ENCODE results near the gene NRARP. TPM values are rescaled to one million over a fixed set of nuclear protein-coding genes. Genes with fewer than 3 reads are reported as not detected.

The NRARP gene
- total and polyA plus RNA-seq, 2 experiments from 2014 or later, result 4.0 to 55.1 TPM

DNA sequence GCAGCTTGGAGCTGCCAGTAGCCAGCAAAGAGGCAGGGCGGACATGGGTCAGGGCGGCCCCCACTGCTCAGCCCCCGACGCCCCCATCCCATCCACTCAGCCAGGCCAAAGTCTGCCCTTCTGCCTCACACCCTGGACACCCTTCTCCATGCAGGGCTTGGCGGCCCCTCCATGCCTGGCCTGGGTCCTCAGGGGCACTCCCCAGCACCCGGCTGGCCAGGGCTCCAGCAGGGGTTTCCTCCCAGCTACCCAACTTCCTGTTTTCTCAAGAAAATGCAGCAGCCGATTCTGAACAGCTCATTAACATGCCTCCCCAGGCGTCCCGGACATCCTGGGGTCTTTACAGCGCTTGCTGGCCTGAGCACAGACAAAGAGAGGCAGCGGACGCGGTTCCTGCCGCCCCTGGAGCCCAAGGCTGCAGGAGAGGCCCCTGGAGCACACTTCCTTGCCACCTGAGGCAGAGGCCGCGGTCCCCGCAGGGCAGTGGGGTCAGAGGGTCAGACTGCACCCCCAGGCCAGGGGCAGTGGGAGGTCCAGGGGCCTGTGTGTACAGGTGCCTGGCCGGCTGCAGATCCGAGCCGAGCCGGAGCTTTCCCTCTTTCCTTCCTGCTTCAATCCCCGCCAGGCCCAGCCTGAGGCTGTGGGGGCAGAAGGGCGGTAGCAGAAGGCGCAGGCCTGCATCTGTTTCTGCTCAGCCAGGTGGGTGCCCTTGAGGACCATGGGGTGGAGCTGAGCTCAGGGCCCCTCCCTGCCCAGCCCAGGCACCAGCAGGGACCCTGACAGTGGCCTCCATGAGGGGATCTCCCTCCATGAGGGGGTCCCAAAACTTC lies 18.7 kb upstream of the NRARP start (continued):
- TF ChIP-seq POLR2AphosphoS5 (IDR thresholded peaks at IDR 0.05; ENCODE audit: low read depth) (no peak), ZNF114 (CRISPR knock-in tag; IDR thresholded peaks at IDR 0.05) (no peak), EZH2 (IDR thresholded peaks at IDR 0.05; ENCODE audit: low read depth, unreplicated experiment) (no peak), CREB1 (CRISPR knock-in tag; IDR thresholded peaks at IDR 0.05; ENCODE audit: low read depth) (no peak), STAT1 (IDR thresholded peaks at IDR 0.05; ENCODE audit: unreplicated experiment) (no peak), EZH2phosphoT487 (IDR thresholded peaks at IDR 0.05; ENCODE audit: unreplicated experiment) (no peak)
- TF ChIP-seq, protein P1, sequence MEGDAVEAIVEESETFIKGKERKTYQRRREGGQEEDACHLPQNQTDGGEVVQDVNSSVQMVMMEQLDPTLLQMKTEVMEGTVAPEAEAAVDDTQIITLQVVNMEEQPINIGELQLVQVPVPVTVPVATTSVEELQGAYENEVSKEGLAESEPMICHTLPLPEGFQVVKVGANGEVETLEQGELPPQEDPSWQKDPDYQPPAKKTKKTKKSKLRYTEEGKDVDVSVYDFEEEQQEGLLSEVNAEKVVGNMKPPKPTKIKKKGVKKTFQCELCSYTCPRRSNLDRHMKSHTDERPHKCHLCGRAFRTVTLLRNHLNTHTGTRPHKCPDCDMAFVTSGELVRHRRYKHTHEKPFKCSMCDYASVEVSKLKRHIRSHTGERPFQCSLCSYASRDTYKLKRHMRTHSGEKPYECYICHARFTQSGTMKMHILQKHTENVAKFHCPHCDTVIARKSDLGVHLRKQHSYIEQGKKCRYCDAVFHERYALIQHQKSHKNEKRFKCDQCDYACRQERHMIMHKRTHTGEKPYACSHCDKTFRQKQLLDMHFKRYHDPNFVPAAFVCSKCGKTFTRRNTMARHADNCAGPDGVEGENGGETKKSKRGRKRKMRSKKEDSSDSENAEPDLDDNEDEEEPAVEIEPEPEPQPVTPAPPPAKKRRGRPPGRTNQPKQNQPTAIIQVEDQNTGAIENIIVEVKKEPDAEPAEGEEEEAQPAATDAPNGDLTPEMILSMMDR (conservative IDR thresholded peaks at IDR 0.05; ENCODE audit: low read depth in 2 of 2), result no peak
- TF ChIP-seq, protein P2, sequence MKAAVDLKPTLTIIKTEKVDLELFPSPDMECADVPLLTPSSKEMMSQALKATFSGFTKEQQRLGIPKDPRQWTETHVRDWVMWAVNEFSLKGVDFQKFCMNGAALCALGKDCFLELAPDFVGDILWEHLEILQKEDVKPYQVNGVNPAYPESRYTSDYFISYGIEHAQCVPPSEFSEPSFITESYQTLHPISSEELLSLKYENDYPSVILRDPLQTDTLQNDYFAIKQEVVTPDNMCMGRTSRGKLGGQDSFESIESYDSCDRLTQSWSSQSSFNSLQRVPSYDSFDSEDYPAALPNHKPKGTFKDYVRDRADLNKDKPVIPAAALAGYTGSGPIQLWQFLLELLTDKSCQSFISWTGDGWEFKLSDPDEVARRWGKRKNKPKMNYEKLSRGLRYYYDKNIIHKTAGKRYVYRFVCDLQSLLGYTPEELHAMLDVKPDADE (IDR thresholded peaks at IDR 0.05), result no peak

DNA sequence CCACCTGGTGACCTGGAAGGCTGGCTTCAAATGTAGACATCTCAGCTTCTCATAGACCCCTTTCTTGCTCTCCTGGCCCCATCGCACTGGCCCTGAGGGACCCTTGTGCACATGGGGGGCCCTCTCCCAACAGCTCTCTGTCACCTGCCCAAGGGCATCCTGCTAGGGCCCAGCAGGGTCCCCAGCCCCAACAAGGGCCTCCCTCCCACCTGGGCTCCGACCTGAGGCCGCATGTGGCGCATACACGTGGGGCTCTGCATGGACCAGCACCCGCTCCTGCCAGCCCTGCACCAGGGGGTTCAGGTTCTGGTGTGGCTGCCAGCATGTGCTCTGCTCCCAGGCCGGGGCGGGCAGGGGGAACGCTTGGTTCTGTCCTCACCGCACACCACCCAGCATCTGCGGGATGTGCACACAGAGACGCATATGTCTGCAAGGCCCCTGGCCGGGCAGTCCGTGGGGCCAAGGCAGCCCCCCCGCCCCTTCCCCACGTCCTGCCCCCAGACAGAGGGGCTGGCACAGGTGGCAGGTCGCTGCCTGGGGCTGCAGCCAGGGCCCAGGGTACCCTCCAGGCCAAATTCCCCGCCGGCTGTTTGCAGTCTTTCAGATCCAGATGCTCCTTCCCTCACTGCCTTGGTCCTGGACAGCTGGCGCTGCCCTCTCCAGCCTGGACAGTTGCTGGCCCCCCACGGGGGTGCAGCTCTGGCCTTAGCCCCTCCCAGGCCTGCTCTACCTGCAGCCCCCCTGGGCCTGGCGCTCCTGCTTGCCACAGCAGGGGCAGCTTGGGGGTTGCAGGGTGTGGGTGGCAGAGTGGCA lies 17.9 kb upstream of the NRARP start:
- Mint-ChIP-seq H3K9me3 (peaks cover 3% of the 10 kb centered on the region; the same call in 1 of the 3 replicates), H3K4me3 (no peak overlapping the region), H3K4me1 (no peaks in the 10 kb centered on the region; the same call in 2 of the 3 replicates), H3K27me3 (ENCODE audit: insufficient read depth, low read depth, poor library complexity) (peaks cover 5% of the 10 kb centered on the region), H3K36me3 (ENCODE audit: low read depth) (no peaks in the 10 kb centered on the region), H3K27ac (no peak overlapping the region)
- no peaks in the 10 kb centered on the region for H3K79me2 ChIP-seq (replicated peaks; ENCODE audit: insufficient read depth)
- DNase-seq (ENCODE audit: low spot score) (no peak), ATAC-seq (no peak)
- H3K27ac ChIP-seq (ENCODE audit: low read depth), result no peak overlapping the region
- H3F3A ChIP-seq (replicated peaks; ENCODE audit: low read depth), result no peaks in the 10 kb centered on the region
- no peaks in the 10 kb centered on the region for H3K36me3 ChIP-seq (ENCODE audit: insufficient read depth)
- TF ChIP-seq POLR2AphosphoS5 (IDR thresholded peaks at IDR 0.05; ENCODE audit: low read depth) (no peak), EZH2 (IDR thresholded peaks at IDR 0.05; ENCODE audit: low read depth, unreplicated experiment) (no peak)
- H4K20me1 ChIP-seq (replicated peaks; ENCODE audit: insufficient read depth), result no peaks in the 10 kb centered on the region
- H2AFZ ChIP-seq, result no peak overlapping the region
- no peak overlapping the region for H3K4me2 ChIP-seq
- H3K27me3 ChIP-seq (ENCODE audit: insufficient read depth), result no peaks in the 10 kb centered on the region
- H3K4me1 ChIP-seq (ENCODE audit: insufficient read depth), result peaks cover 19% of the 10 kb centered on the region; the same call in 1 of the 2 replicates
- no peak overlapping the region for H3K4me3 ChIP-seq
- H3K9me2 ChIP-seq (ENCODE audit: insufficient read depth), result no peaks in the 10 kb centered on the region
